ACC112 (cell line): Measurements from ENCODE around the gene TM9SF4.
"Not testable (repeated sequence)": the region's sequence is repeated elsewhere in the genome, so short reads cannot be mapped to it uniquely, and the experiment has no call there.

Experiments used
- H2AFZ ChIP-seq: fragments of 200-600 bp; sonication (generic); one replicate; pipeline ENCODE4 v1.6.0; 2017; ENCODE audit warnings: antibody characterized with exemption, low read length; ENCODE audit not compliant: unreplicated experiment
- H3K27ac ChIP-seq: fragments of 200-600 bp; sonication (generic); 2 replicates; pipeline ENCODE4 v1.5.1; 2014; ENCODE audit warnings: low read depth, mild to moderate bottlenecking, antibody characterized with exemption, low read length, moderate library complexity
- H3K27me3 ChIP-seq: fragments of 200-600 bp; sonication (generic); 2 replicates; pipeline ENCODE4 v1.6.1; 2014; ENCODE audit warnings: mild to moderate bottlenecking, antibody characterized with exemption, low read length, moderate library complexity, mixed read lengths; ENCODE audit not compliant: insufficient read depth
- H3K36me3 ChIP-seq: fragments of 200-600 bp; sonication (generic); 2 replicates; pipeline ENCODE4 v1.6.1; 2016; ENCODE audit warnings: mild to moderate bottlenecking, antibody characterized with exemption, low read length, moderate library complexity, mixed read lengths; ENCODE audit not compliant: insufficient read depth
- H3K4me1 ChIP-seq: fragments of 200-600 bp; sonication (generic); one replicate; pipeline ENCODE4 v1.6.1; 2016; ENCODE audit warnings: low read length, mixed read lengths; ENCODE audit not compliant: insufficient read depth, unreplicated experiment, control insufficient read depth
- H3K4me3 ChIP-seq: fragments of 200-600 bp; sonication (generic); 2 replicates; pipeline ENCODE4 v1.5.1; 2014; ENCODE audit warnings: mild to moderate bottlenecking, low read depth, low read length
- H3K79me2 ChIP-seq: fragments of 200-600 bp; sonication (generic); one replicate; pipeline ENCODE4 v1.6.0; 2016; ENCODE audit warnings: low read length; ENCODE audit not compliant: control insufficient read depth, unreplicated experiment, insufficient read depth

Gene TM9SF4

DNA sequence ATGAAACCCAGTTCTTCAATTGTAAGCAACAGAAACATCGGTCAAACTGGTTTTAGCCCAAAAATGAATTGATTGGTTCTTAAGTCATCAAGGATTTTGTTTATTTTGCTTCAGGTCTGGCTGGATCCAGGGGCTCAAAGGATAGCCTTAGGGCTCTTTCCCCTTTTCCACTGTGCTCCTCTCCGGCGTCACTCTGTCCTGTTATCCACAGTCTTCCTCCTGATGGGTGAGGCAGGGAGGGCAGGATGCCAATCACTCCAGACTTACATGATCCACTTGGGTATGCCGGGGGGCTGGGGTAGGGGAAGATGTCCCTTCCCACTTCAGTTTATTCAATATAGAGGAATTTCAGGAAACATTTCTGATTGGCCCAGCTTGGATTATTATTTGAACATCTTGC lies 58.0 kb downstream of the TM9SF4 start:
- Histone ChIP-seq H3K36me3 (peaks cover 3% of the 10 kb centered on the region; the same call in 1 of the 2 replicates), H3K27me3 (no peaks in the 10 kb centered on the region), H3K4me1 (peaks cover 8% of the 10 kb centered on the region), H3K27ac (no peak overlapping the region), H2AFZ (no peak overlapping the region), H3K4me3 (no peak overlapping the region), H3K79me2 (no peaks in the 10 kb centered on the region)

GRCh38 chr20:32168184-32168910 lies 58.8 kb downstream of the TM9SF4 start:
- no peak overlapping the region for H3K4me3 ChIP-seq
- H2AFZ ChIP-seq = no peak overlapping the region
- H3K27me3 ChIP-seq = no peaks in the 10 kb centered on the region
- H3K36me3 ChIP-seq = no peaks in the 10 kb centered on the region
- H3K4me1 ChIP-seq = peaks cover 8% of the 10 kb centered on the region
- H3K79me2 ChIP-seq = no peaks in the 10 kb centered on the region
- no peak overlapping the region for H3K27ac ChIP-seq

- H3K79me2 ChIP-seq, H3K27ac ChIP-seq, H3K4me1 ChIP-seq, H2AFZ ChIP-seq, H3K27me3 ChIP-seq, H3K36me3 ChIP-seq, H3K4me3 ChIP-seq: not testable (repeated sequence)
These were observed 68.2 kb downstream of the TM9SF4 start for GRCh38 chr20:32177696-32178095.

- H3K27me3 ChIP-seq = no peaks in the 10 kb centered on the region
- no peaks in the 10 kb centered on the region for H3K36me3 ChIP-seq
- H3K79me2 ChIP-seq = no peaks in the 10 kb centered on the region
- no peaks in the 10 kb centered on the region for H3K4me1 ChIP-seq
- no peak overlapping the region for H2AFZ ChIP-seq
- H3K27ac ChIP-seq = no peak overlapping the region
- H3K4me3 ChIP-seq = no peak overlapping the region
These were observed 70.0 kb downstream of the TM9SF4 start for GRCh38 chr20:32179515-32179914.

DNA sequence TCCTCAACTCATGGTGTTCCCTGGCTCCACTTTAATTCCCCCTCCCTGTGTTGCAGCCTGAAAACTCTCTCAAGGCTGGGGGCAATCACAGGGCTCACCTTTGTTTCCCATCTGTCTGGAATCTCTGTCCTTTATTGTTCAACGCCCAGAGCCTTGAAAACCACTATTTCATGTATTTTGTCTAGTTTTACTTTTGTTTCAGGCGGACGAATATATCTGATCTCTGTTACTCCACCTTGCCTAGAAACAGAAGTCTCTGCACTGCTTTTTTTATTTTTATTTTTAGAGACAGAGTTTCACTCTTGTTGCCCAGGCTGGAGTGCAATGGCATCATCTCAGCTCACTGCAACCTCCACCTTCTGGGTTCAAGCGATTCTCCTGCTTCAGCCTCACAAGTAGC lies 70.4 kb downstream of the TM9SF4 start:
- no peak overlapping the region for H3K4me3 ChIP-seq
- H3K27ac ChIP-seq = no peak overlapping the region
- H3K79me2 ChIP-seq = no peaks in the 10 kb centered on the region
- H3K27me3 ChIP-seq = no peaks in the 10 kb centered on the region
- no peaks in the 10 kb centered on the region for H3K36me3 ChIP-seq
- no peaks in the 10 kb centered on the region for H3K4me1 ChIP-seq
- no peak overlapping the region for H2AFZ ChIP-seq

DNA sequence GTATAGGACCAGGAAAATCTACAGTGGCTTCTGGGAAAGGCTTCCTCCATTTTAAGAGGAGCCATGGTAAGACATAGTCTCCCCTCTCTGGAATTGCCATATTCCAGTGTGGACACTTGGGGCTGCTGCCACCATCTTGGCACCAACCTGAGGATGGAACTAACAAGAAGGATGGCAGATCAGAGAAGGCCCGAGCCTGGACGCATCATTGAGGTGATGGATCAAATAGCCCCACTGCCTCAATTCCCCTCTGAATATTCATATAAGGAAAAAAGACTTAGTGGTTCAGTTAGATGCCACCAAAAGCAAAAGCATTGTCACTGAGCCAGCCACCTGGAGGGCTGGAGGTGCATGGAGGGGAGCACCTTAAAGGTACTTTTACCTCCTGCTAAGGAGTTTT lies 72.1 kb downstream of the TM9SF4 start:
- Histone ChIP-seq H3K4me3 (no peak overlapping the region), H3K36me3 (no peaks in the 10 kb centered on the region), H3K27ac (no peak overlapping the region), H3K4me1 (no peaks in the 10 kb centered on the region), H3K27me3 (no peaks in the 10 kb centered on the region), H2AFZ (no peak overlapping the region), H3K79me2 (no peaks in the 10 kb centered on the region)

- Histone ChIP-seq H3K79me2 (no peaks in the 10 kb centered on the region), H3K4me1 (peaks cover 2% of the 10 kb centered on the region), H3K4me3 (no peak overlapping the region), H2AFZ (no peak overlapping the region), H3K27ac (no peak overlapping the region), H3K36me3 (no peaks in the 10 kb centered on the region), H3K27me3 (no peaks in the 10 kb centered on the region)
These were observed 74.6 kb downstream of the TM9SF4 start for GRCh38 chr20:32183947-32184635.

GRCh38 chr20:32184961-32185603 lies 75.6 kb downstream of the TM9SF4 start:
- H3K4me1 ChIP-seq = peaks cover 8% of the 10 kb centered on the region
- no peak overlapping the region for H3K27ac ChIP-seq
- no peak overlapping the region for H2AFZ ChIP-seq
- H3K4me3 ChIP-seq = no peak overlapping the region
- H3K36me3 ChIP-seq = no peaks in the 10 kb centered on the region
- H3K79me2 ChIP-seq = no peaks in the 10 kb centered on the region
- H3K27me3 ChIP-seq = no peaks in the 10 kb centered on the region

DNA sequence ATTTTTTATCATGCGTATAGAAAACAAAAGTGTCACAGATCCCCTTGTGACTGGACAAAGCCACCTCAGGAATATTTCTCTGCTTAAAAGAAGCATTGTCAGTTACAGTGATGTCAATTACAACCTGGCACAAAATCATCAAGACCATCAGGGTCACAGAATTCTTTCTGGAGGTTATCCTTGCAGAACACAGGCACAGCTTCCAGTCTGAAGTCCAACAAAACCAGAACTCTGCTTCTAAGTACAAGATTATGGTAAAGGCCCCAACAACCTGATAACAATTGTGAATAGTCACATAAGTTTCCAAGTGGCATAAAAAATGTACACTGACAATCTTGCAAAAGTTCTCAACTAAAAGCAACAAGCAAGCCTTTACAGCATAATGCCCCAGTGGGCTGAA lies 77.0 kb downstream of the TM9SF4 start:
- Histone ChIP-seq H3K79me2 (no peaks in the 10 kb centered on the region), H3K36me3 (no peaks in the 10 kb centered on the region), H3K27me3 (no peaks in the 10 kb centered on the region), H3K4me3 (no peak overlapping the region), H3K4me1 (peaks cover 8% of the 10 kb centered on the region), H3K27ac (no peak overlapping the region), H2AFZ (no peak overlapping the region)

DNA sequence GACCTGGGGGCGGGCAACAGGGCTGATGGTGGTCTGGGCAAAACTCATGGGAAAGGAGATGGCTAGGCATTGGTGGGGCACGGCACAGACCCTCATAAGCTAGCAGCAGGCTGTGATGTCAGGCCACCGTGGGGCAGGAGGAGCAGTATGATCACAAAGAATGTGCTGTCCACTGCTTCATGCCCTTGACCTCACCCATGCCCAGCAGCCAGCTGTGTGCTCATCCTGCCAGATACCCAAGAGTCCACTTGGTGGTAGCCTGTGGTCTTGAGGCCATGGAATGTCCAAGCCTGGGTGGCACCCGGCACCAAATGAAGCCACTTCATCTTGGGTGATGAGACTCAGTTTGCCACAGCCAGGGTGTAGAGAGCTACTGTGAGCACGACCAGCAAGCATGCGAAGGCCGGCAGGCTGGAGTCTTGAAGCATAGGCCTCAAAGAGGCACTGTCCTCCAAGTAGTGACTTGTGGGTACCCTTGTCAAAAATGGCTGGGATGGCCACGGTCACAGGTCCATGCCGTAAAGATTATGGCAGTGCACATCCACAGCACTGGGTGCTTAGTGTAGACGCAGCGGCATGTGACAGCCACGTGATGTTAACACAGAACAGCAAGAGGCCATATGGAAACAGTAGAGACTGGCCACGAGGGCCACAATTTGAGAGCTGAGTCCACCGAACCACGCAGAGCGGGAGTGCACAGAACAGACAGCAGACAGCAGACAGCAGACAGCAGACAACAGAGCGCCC lies 79.0 kb downstream of the TM9SF4 start:
- Histone ChIP-seq H3K79me2 (no peaks in the 10 kb centered on the region), H3K27me3 (no peaks in the 10 kb centered on the region), H3K36me3 (no peaks in the 10 kb centered on the region), H3K4me1 (peaks cover 8% of the 10 kb centered on the region), H2AFZ (no peak overlapping the region), H3K27ac (no peak overlapping the region), H3K4me3 (no peak overlapping the region)
